ENCODE results near the gene ADCK1. TPM values are rescaled to one million over a fixed set of nuclear protein-coding genes. Genes with fewer than 3 reads are reported as not detected.

The ADCK1 gene
- 13.6 and 18.1 TPM in 2 replicates for polyA plus RNA-seq
- polyA minus RNA-seq: 8.3 and 12.3 TPM in 2 replicates

- Histone ChIP-seq H3K4me3 (ENCODE audit: low read length) (peak within 1 kb of the TSS; percentile 87), H3K4me2 (ENCODE audit: low read length) (peak within 1 kb of the TSS; percentile 65), H3K9me2 (ENCODE audit: insufficient read depth, low read length) (no peaks in the 10 kb centered on the region), H3K36me3 (ENCODE audit: insufficient read depth, low read length) (no peaks in the 10 kb centered on the region), H3K9me3 (ENCODE audit: low read length) (no peaks in the 10 kb centered on the region), H3K79me2 (replicated peaks; ENCODE audit: insufficient read depth, low read length) (no peaks in the 10 kb centered on the region), H3K27ac (ENCODE audit: low read length) (peak within 1 kb of the TSS; percentile 33), H2AFZ (ENCODE audit: low read depth, low read length) (peak within 1 kb of the TSS; percentile 88), H3K27me3 (ENCODE audit: insufficient read depth, low read depth, low read length) (no peaks in the 10 kb centered on the region), H3K9ac (ENCODE audit: low read length) (peak within 1 kb of the TSS; percentile 72), H4K20me1 (ENCODE audit: insufficient read depth) (no peaks in the 10 kb centered on the region), H3F3A (ENCODE audit: insufficient read depth, low read length, poor library complexity, severe bottlenecking) (no peaks in the 10 kb centered on the region)
- TF ChIP-seq EP300 (conservative IDR thresholded peaks at IDR 0.05; ENCODE audit: poor library complexity, severe bottlenecking) (peak; percentile 43), MXI1 (conservative IDR thresholded peaks at IDR 0.05; ENCODE audit: poor library complexity, severe bottlenecking) (peak; percentile 96), EZH2 (IDR thresholded peaks at IDR 0.05; ENCODE audit: borderline replicate concordance, insufficient read depth, low read length, poor library complexity, severe bottlenecking) (no peak), CTCF (IDR thresholded peaks at IDR 0.05; ENCODE audit: poor library complexity, severe bottlenecking) (peak; percentile 49), SMC3 (conservative IDR thresholded peaks at IDR 0.05; ENCODE audit: poor library complexity) (peak; percentile 59), TAF1 (IDR thresholded peaks at IDR 0.05; ENCODE audit: low read depth) (no peak), RAD21 (conservative IDR thresholded peaks at IDR 0.05) (no peak), POLR2AphosphoS5 (IDR thresholded peaks at IDR 0.05) (peak; percentile 67)
- TF ChIP-seq, protein P1, sequence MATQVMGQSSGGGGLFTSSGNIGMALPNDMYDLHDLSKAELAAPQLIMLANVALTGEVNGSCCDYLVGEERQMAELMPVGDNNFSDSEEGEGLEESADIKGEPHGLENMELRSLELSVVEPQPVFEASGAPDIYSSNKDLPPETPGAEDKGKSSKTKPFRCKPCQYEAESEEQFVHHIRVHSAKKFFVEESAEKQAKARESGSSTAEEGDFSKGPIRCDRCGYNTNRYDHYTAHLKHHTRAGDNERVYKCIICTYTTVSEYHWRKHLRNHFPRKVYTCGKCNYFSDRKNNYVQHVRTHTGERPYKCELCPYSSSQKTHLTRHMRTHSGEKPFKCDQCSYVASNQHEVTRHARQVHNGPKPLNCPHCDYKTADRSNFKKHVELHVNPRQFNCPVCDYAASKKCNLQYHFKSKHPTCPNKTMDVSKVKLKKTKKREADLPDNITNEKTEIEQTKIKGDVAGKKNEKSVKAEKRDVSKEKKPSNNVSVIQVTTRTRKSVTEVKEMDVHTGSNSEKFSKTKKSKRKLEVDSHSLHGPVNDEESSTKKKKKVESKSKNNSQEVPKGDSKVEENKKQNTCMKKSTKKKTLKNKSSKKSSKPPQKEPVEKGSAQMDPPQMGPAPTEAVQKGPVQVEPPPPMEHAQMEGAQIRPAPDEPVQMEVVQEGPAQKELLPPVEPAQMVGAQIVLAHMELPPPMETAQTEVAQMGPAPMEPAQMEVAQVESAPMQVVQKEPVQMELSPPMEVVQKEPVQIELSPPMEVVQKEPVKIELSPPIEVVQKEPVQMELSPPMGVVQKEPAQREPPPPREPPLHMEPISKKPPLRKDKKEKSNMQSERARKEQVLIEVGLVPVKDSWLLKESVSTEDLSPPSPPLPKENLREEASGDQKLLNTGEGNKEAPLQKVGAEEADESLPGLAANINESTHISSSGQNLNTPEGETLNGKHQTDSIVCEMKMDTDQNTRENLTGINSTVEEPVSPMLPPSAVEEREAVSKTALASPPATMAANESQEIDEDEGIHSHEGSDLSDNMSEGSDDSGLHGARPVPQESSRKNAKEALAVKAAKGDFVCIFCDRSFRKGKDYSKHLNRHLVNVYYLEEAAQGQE (IDR thresholded peaks at IDR 0.05; ENCODE audit: borderline replicate concordance): no peak
Observed at GRCh38 chr14:77799863-77800730, at the start of gene ADCK1. TSS of gene ADCK1 (plus strand) at chr14:77800109. CDS start at chr14:77818979, 18,870 bp downstream.

- H3K9ac ChIP-seq (ENCODE audit: low read length): no peak overlapping the region
- peaks cover 4% of the 10 kb centered on the region for H3K36me3 ChIP-seq (ENCODE audit: insufficient read depth, low read length)
- no peak for TF ChIP-seq MXI1 (conservative IDR thresholded peaks at IDR 0.05; ENCODE audit: poor library complexity, severe bottlenecking)
- no peak for TF ChIP-seq RAD21 (conservative IDR thresholded peaks at IDR 0.05)
- TF ChIP-seq POLR2AphosphoS5 (IDR thresholded peaks at IDR 0.05): no peak
- no peak for TF ChIP-seq EP300 (conservative IDR thresholded peaks at IDR 0.05; ENCODE audit: poor library complexity, severe bottlenecking)
- no peak for TF ChIP-seq TAF1 (IDR thresholded peaks at IDR 0.05; ENCODE audit: low read depth)
- TF ChIP-seq CTCF (IDR thresholded peaks at IDR 0.05; ENCODE audit: poor library complexity, severe bottlenecking): no peak
- no peak for TF ChIP-seq EZH2 (IDR thresholded peaks at IDR 0.05; ENCODE audit: borderline replicate concordance, insufficient read depth, low read length, poor library complexity, severe bottlenecking)
- TF ChIP-seq, protein P1 (IDR thresholded peaks at IDR 0.05; ENCODE audit: borderline replicate concordance): no peak
- no peak for TF ChIP-seq SMC3 (conservative IDR thresholded peaks at IDR 0.05; ENCODE audit: poor library complexity)
- no peaks in the 10 kb centered on the region for H3K9me3 ChIP-seq (ENCODE audit: low read length)
- no peaks in the 10 kb centered on the region for H4K20me1 ChIP-seq (ENCODE audit: insufficient read depth)
- H3K4me2 ChIP-seq (ENCODE audit: low read length): no peak overlapping the region
- H3K27ac ChIP-seq (ENCODE audit: low read length): no peak overlapping the region
- H3K4me3 ChIP-seq (ENCODE audit: low read length): no peak overlapping the region
- H2AFZ ChIP-seq (ENCODE audit: low read depth, low read length): no peak overlapping the region
- H3K9me2 ChIP-seq (ENCODE audit: insufficient read depth, low read length): no peaks in the 10 kb centered on the region
- H3K79me2 ChIP-seq (replicated peaks; ENCODE audit: insufficient read depth, low read length): peaks cover 33% of the 10 kb centered on the region
- no peaks in the 10 kb centered on the region for H3K27me3 ChIP-seq (ENCODE audit: insufficient read depth, low read depth, low read length)
- no peaks in the 10 kb centered on the region for H3F3A ChIP-seq (ENCODE audit: insufficient read depth, low read length, poor library complexity, severe bottlenecking)
Observed at GRCh38 chr14:77752266-77752665, 47.6 kb upstream of the ADCK1 start.

Data from neural cell (in vitro differentiated cells).